OCI-LY7 (cell line): Measurements from ENCODE around the gene CDKL4. TPM values are rescaled to one million over a fixed set of nuclear protein-coding genes. Genes with fewer than 3 reads are reported as not detected.

Experiments
- BruUV-seq: library from RNA; stranded (reverse); fragments of 400-500 nt; replicated peaks from 2 replicates; lab custom pipeline; 2021; lab: Mats Ljungman, UMichigan
- CTCF ChIA-PET: fragments of 300-600 bp; sonication (Branson Sonifier 250); formaldehyde crosslinking; loops from one replicate; lab custom pipeline; 2022; ENCODE audit warnings: antibody characterized with exemption; ENCODE audit not compliant: unreplicated experiment; lab: Charles Lee
- POLR2A ChIA-PET: fragments of 300-600 bp; sonication (Branson Sonifier 250); formaldehyde crosslinking; loops from one replicate; lab custom pipeline; 2022; ENCODE audit warnings: antibody characterized with exemption; lab: Charles Lee
- DNase-seq: peaks from one replicate; pipeline ENCODE4 v3.0.0-alpha.2; 2015; ENCODE audit warnings: low spot score
- H2AFZ ChIP-seq: fragments of 200-600 bp; sonication (generic), shearing (Covaris generic); 2 replicates; pipeline ENCODE4 v1.6.1; 2014; ENCODE audit warnings: mild to moderate bottlenecking, antibody characterized with exemption, low read length, moderate library complexity
- H3K27ac ChIP-seq: fragments of 200-600 bp; sonication (generic); 2 replicates; pipeline ENCODE4 v1.5.1; 2014; ENCODE audit warnings: mixed run types, low read depth, mild to moderate bottlenecking, moderate library complexity, low read length, inconsistent platforms; ENCODE audit not compliant: poor library complexity, severe bottlenecking
- H3K36me3 ChIP-seq: fragments of 200-600 bp; sonication (generic); 2 replicates; pipeline ENCODE4 v1.6.1; 2014; ENCODE audit warnings: mild to moderate bottlenecking, antibody characterized with exemption, low read length, moderate library complexity, mixed read lengths; ENCODE audit not compliant: insufficient read depth
- H3K4me1 ChIP-seq: fragments of 200-600 bp; sonication (generic); 2 replicates; pipeline ENCODE4 v1.5.1; 2014; ENCODE audit warnings: mild to moderate bottlenecking, low read length; ENCODE audit not compliant: insufficient read depth, poor library complexity, severe bottlenecking
- H3K4me2 ChIP-seq: fragments of 200-600 bp; sonication (generic); 2 replicates; pipeline ENCODE4 v1.6.1; 2014; ENCODE audit warnings: mild to moderate bottlenecking, low read length
- H3K4me3 ChIP-seq: fragments of 200-600 bp; sonication (generic); 2 replicates; pipeline ENCODE4 v1.5.1; 2014; ENCODE audit warnings: mild to moderate bottlenecking, low read depth, low read length; ENCODE audit not compliant: poor library complexity, severe bottlenecking
- H3K79me2 ChIP-seq: fragments of 200-600 bp; sonication (generic); 2 replicates; pipeline ENCODE4 v1.6.1; 2016; ENCODE audit warnings: low read depth, mild to moderate bottlenecking, low read length, moderate library complexity, mixed read lengths; ENCODE audit not compliant: insufficient read depth
- H3K9me2 ChIP-seq: fragments of 200-600 bp; sonication (generic); 2 replicates; pipeline ENCODE4 v1.6.1; 2016; ENCODE audit warnings: mild to moderate bottlenecking, low read length, mixed read lengths; ENCODE audit not compliant: insufficient read depth
- H3K9me3 ChIP-seq: fragments of 200-600 bp; sonication (generic); 2 replicates; pipeline ENCODE4 v1.6.1; 2014; ENCODE audit warnings: mild to moderate bottlenecking, mixed run types, low read length, mixed read lengths
- H4K20me1 ChIP-seq: fragments of 200-600 bp; sonication (generic); 2 replicates; pipeline ENCODE4 v1.6.1; 2014; ENCODE audit warnings: mild to moderate bottlenecking, antibody characterized with exemption, low read length, moderate library complexity, mixed read lengths; ENCODE audit not compliant: insufficient read depth
- EZH2phosphoT487 ChIP-seq: fragments of 200-600 bp; sonication (generic); IDR thresholded peaks from 2 replicates; pipeline ENCODE4 v1.6.1; 2018; ENCODE audit warnings: low read depth, borderline replicate concordance, mild to moderate bottlenecking, mixed run types, antibody characterized with exemption, low read length, moderate library complexity, mixed read lengths
- intact Hi-C: fragments of 100-400 bp; cut with micrococcal nuclease; formaldehyde crosslinking; loops from one replicate; pipeline ENCODE4 v1.10.0; 2022; ENCODE audit not compliant: unreplicated experiment
- total RNA-seq, 2 experiments: library from RNA; depleted of rRNA in 1 of 2; stranded (reverse); fragments of >200 nt in 1 of 2; shearing (Covaris generic) in 1 of 2; gene quantifications; 2 replicates each; pipeline ENCODE4 v1.2.3, GENCODE V29; 2014 to 2022
- TF ChIP-seq, protein P1 (sequence below): fragments of 200-600 bp; sonication (generic); conservative IDR thresholded peaks from 2 replicates; pipeline ENCODE4 v1.5.1; 2014; ENCODE audit warnings: mild to moderate bottlenecking, antibody characterized with exemption, low read length, moderate library complexity, mixed read lengths

The CDKL4 gene
- total RNA-seq, 2 experiments from 2014 or later: not detected

DNA sequence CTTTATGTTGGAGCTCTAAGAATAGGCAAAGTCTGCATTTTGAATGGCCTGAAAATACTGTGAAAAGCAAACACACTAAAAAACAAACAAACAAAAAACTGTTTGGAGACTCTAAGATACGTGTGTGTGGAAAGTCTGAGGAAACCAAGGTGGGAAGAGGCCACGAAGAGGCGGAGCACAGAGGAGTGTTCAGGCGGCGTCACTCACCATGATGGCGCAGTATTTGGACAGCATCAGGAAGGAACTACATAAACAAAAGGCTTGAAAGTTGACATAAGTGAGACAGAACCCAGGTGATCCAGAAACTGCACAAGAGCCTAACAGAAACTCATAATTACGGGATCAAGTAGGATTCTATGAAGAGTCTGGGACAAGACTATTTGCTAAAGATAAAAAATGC is 72.1 kb downstream of the CDKL4 start:
- H3K9me2 ChIP-seq: no peaks in the 10 kb centered on the region
- TF ChIP-seq, protein P1, sequence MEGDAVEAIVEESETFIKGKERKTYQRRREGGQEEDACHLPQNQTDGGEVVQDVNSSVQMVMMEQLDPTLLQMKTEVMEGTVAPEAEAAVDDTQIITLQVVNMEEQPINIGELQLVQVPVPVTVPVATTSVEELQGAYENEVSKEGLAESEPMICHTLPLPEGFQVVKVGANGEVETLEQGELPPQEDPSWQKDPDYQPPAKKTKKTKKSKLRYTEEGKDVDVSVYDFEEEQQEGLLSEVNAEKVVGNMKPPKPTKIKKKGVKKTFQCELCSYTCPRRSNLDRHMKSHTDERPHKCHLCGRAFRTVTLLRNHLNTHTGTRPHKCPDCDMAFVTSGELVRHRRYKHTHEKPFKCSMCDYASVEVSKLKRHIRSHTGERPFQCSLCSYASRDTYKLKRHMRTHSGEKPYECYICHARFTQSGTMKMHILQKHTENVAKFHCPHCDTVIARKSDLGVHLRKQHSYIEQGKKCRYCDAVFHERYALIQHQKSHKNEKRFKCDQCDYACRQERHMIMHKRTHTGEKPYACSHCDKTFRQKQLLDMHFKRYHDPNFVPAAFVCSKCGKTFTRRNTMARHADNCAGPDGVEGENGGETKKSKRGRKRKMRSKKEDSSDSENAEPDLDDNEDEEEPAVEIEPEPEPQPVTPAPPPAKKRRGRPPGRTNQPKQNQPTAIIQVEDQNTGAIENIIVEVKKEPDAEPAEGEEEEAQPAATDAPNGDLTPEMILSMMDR: no peak
- no peak for TF ChIP-seq EZH2phosphoT487
- no peak overlapping the region for H3K4me3 ChIP-seq
- no peaks in the 10 kb centered on the region for H3K79me2 ChIP-seq
- no peaks in the 10 kb centered on the region for H3K36me3 ChIP-seq
- intact Hi-C loops: no loop called here
- ChIA-PET POLR2A (interaction anchor here (0.5 to 0.9 kb wide), 5 partner anchors 8 to 248 kb away, joined by 3 to 5 read pairs (median 4); no protein-coding TSS in a partner anchor), CTCF (no interaction called here)
- H3K27ac ChIP-seq: no peak overlapping the region
- H3K4me1 ChIP-seq: no peaks in the 10 kb centered on the region
- BruUV-seq: no TSS peak
- H2AFZ ChIP-seq: no peak overlapping the region
- no peak overlapping the region for H3K4me2 ChIP-seq
- no peak for DNase-seq
- no peaks in the 10 kb centered on the region for H3K9me3 ChIP-seq
- no peaks in the 10 kb centered on the region for H4K20me1 ChIP-seq

- intact Hi-C loops: no loop called here
- no peak for DNase-seq
- POLR2A ChIA-PET: interaction anchor here (1.1 kb wide), 1 partner anchor 39 kb away, joined by 3 read pairs; no protein-coding TSS in a partner anchor
These were observed 79.7 kb downstream of the CDKL4 start for GRCh38 chr2:39164089-39164488.

GRCh38 chr2:39160982-39161381 is 82.8 kb downstream of the CDKL4 start:
- Histone ChIP-seq H2AFZ (no peak overlapping the region; the same call in 1 of the 2 replicates), H3K4me3 (no peak overlapping the region), H3K9me3 (no peaks in the 10 kb centered on the region), H3K9me2 (no peaks in the 10 kb centered on the region), H3K79me2 (no peaks in the 10 kb centered on the region), H3K4me2 (no peak overlapping the region), H3K4me1 (no peaks in the 10 kb centered on the region), H4K20me1 (no peaks in the 10 kb centered on the region), H3K27ac (no peak overlapping the region), H3K36me3 (no peaks in the 10 kb centered on the region)
- TF ChIP-seq, protein P1: no peak
- TF ChIP-seq EZH2phosphoT487: no peak
- ChIA-PET POLR2A (interaction anchor here (0.6 to 0.8 kb wide), 2 partner anchors 13 to 615 kb away, joined by 3 to 4 read pairs; no protein-coding TSS in a partner anchor), CTCF (no interaction called here)
- no peak for DNase-seq
- intact Hi-C loops: no loop called here
- BruUV-seq: no TSS peak

More at GRCh38 chr2:39164089-39164488, 79.7 kb downstream of the CDKL4 start:
- Histone ChIP-seq H3K27ac (no peak overlapping the region), H3K4me2 (no peak overlapping the region), H3K9me2 (no peaks in the 10 kb centered on the region), H3K9me3 (no peaks in the 10 kb centered on the region), H3K79me2 (no peaks in the 10 kb centered on the region), H3K4me1 (no peaks in the 10 kb centered on the region), H3K4me3 (no peak overlapping the region), H2AFZ (no peak overlapping the region), H4K20me1 (no peaks in the 10 kb centered on the region), H3K36me3 (no peaks in the 10 kb centered on the region)
- TF ChIP-seq, protein P1: no peak
- no peak for TF ChIP-seq EZH2phosphoT487
- CTCF ChIA-PET: no interaction called here
- BruUV-seq: no TSS peak
